H7 (cell line): ENCODE results near the gene IPP. TPM values are rescaled to one million over a fixed set of nuclear protein-coding genes. Genes with fewer than 3 reads are reported as not detected.
"Not testable (repeated sequence)": the region's sequence is repeated elsewhere in the genome, so short reads cannot be mapped to it uniquely, and the experiment has no call there.

ENCODE experiments used
- DNase-seq: peaks from one replicate; pipeline ENCODE4 v3.0.0; 2012
- H3K27me3 ChIP-seq: 2 replicates; pipeline ENCODE4 v1.6.0; 2011; ENCODE audit warnings: mild to moderate bottlenecking, low read length; ENCODE audit not compliant: control insufficient read depth, insufficient read depth
- H3K36me3 ChIP-seq: replicated peaks from 2 replicates; pipeline ENCODE4 v1.5.1; 2011; ENCODE audit warnings: low read length; ENCODE audit not compliant: control insufficient read depth, insufficient read depth
- H3K4me3 ChIP-seq: 2 replicates; pipeline ENCODE4 v1.5.1; 2011; ENCODE audit warnings: low read depth, mild to moderate bottlenecking, control low read depth, low read length, moderate library complexity; ENCODE audit not compliant: insufficient read depth
- total RNA-seq: library from RNA; depleted of rRNA; stranded (reverse); fragments of >200 nt; shearing (Covaris generic); gene quantifications from 2 replicates; pipeline ENCODE4 v1.2.3, GENCODE V29; 2014

The IPP gene
- total RNA-seq, 1 experiment from 2014 or later = 5.8 TPM

DNA sequence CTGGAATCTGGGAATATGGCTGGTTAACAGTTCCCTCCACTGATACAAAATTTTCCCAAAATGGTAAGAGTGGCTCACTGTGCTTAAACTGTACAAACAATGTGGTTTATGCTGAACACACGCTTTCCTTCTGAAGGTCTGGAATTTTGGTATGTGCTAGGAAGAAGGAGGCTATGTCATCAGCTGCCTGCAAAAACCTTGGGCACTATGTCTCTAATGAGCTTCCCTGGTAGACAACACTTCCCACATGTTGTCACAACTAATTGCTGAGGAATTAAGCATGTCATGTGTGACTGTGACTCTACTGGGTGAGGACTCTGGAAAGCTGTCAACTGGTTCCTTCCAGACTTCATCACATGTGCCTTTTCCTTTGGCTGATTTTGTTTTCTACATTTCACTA is 29.2 kb downstream of the IPP start:
- Histone ChIP-seq H3K4me3 (no peak overlapping the region), H3K27me3 (no peaks in the 10 kb centered on the region), H3K36me3 (no peaks in the 10 kb centered on the region)
- no peak for DNase-seq

DNA sequence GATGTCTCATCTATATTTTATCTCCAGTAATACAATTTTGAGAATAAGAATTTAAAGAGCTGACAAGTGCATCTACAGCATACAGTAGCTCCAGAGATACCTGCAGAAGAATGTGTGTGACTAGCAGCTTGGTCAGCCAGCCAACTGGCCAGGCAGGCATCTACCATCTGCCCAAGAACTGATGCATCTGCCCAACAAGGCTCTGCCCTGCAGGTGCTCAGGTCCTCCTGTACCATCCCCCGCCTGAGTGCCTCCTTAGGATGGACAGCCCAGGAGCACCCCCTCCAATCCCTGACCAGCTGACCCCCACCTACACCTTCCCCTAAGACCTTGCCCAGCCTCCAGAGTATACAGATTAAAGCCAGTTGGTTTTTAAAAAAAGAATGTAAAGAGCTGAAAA is 32.2 kb downstream of the IPP start:
- Histone ChIP-seq H3K36me3 (no peaks in the 10 kb centered on the region), H3K27me3 (no peaks in the 10 kb centered on the region), H3K4me3 (no peak overlapping the region)
- DNase-seq = peak; percentile 20

GRCh38 chr1:45717386-45717785 is 33.1 kb downstream of the IPP start:
- not testable (repeated sequence) for H3K27me3 ChIP-seq, H3K4me3 ChIP-seq, DNase-seq

GRCh38 chr1:45716700-45717099 is 33.8 kb downstream of the IPP start:
- Histone ChIP-seq H3K4me3 (no peak overlapping the region), H3K27me3 (no peaks in the 10 kb centered on the region), H3K36me3 (no peaks in the 10 kb centered on the region)
- DNase-seq = no peak

More at GRCh38 chr1:45717386-45717785, 33.1 kb downstream of the IPP start:
- H3K36me3 ChIP-seq = not testable (repeated sequence)

DNA sequence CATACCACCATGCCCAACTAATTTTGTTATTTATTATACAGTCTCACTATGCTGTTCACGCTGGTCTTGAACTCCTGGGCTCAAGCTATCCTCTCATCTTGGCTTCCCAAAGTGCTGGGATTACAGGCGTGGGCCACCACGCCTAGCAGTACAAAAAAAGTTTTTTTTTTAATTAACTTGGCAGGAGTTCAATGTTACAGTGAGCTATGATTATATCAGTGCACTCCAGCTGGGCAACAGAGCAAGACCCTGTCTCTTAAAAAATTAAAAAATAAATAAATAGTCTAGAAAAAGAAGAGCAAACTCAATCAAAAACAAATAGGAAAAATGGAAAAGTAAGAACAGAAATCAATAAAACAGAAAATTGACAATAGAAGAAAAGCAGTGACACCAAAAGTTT is 36.7 kb downstream of the IPP start:
- H3K27me3 ChIP-seq = no peaks in the 10 kb centered on the region
- DNase-seq = no peak
- H3K36me3 ChIP-seq = no peaks in the 10 kb centered on the region
- no peak overlapping the region for H3K4me3 ChIP-seq

- Histone ChIP-seq H3K27me3 (no peaks in the 10 kb centered on the region), H3K4me3 (no peak overlapping the region), H3K36me3 (no peaks in the 10 kb centered on the region)
- no peak for DNase-seq
Observed at GRCh38 chr1:45704637-45705036, 45.8 kb downstream of the IPP start.

- no peak overlapping the region for H3K4me3 ChIP-seq
- H3K36me3 ChIP-seq = peaks cover 7% of the 10 kb centered on the region
- DNase-seq = no peak
- no peaks in the 10 kb centered on the region for H3K27me3 ChIP-seq
Observed at GRCh38 chr1:45694823-45695222, 55.6 kb downstream of the IPP start.

DNA sequence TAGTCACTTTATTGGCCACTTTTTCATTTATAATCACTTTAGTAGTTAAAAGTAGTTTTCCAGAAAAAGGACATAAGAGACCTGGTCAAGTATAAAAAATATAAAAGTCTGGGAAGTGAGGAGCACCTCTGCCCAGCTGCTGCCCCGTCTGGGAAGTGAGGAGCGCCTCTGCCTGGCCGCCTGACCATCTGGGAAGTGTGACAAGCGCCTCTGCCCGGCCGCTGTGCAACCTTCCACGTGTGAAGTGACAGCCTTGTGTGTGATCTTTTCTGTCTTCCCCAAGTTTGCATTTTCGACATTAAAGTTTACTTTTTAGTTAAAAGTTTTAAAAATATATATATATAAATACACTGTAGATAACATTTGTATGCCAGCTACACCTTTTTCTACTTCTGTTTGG is 56.6 kb downstream of the IPP start:
- DNase-seq, H3K4me3 ChIP-seq, H3K36me3 ChIP-seq, H3K27me3 ChIP-seq: not testable (repeated sequence)

GRCh38 chr1:45687754-45688740 is 62.4 kb downstream of the IPP start, which contains the start of gene TMEM69:
TSS of gene TMEM69 (plus strand) at chr1:45688181. CDS start at chr1:45691069, 2,888 bp downstream.
- Histone ChIP-seq H3K36me3 (peaks cover 3% of the 10 kb centered on the region; the same call in 1 of the 2 replicates), H3K27me3 (no peaks in the 10 kb centered on the region), H3K4me3 (peak within 1 kb of the TSS; percentile 52)
- DNase-seq = peak; percentile 81

GRCh38 chr1:45687014-45687753 is 63.3 kb downstream of the IPP start:
- Histone ChIP-seq H3K36me3 (peaks cover 1% of the 10 kb centered on the region; the same call in 1 of the 2 replicates), H3K27me3 (no peaks in the 10 kb centered on the region), H3K4me3 (peak overlapping the region; percentile 100)
- peak; percentile 94 for DNase-seq

GRCh38 chr1:45686288-45687013 is 64.0 kb downstream of the IPP start, which contains the start of gene GPBP1L1:
TSS of gene GPBP1L1 (minus strand) at chr1:45686533. CDS start at chr1:45659087, 27,446 bp downstream.
- DNase-seq = peak; percentile 99
- Histone ChIP-seq H3K27me3 (no peaks in the 10 kb centered on the region), H3K4me3 (peak within 1 kb of the TSS; percentile 100), H3K36me3 (peaks cover 1% of the 10 kb centered on the region; the same call in 1 of the 2 replicates)

DNA sequence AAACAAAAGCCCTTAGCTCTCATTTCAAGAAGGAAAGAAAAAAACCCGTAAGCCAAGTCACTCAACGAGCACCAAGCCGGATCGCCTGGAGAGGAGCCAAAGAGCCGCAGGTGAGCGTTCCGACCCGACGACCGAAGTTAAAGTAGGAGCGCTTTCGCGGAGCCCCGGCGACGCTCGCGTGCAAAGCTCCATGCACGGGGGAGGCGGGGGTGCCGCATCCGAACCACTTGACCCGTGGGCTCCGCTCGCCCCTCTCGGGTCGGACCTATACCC is 64.5 kb downstream of the IPP start:
- H3K36me3 ChIP-seq = peaks cover under 1% of the 10 kb centered on the region; the same call in 1 of the 2 replicates
- H3K4me3 ChIP-seq = peak overlapping the region; percentile 100
- DNase-seq = no peak
- no peaks in the 10 kb centered on the region for H3K27me3 ChIP-seq

DNA sequence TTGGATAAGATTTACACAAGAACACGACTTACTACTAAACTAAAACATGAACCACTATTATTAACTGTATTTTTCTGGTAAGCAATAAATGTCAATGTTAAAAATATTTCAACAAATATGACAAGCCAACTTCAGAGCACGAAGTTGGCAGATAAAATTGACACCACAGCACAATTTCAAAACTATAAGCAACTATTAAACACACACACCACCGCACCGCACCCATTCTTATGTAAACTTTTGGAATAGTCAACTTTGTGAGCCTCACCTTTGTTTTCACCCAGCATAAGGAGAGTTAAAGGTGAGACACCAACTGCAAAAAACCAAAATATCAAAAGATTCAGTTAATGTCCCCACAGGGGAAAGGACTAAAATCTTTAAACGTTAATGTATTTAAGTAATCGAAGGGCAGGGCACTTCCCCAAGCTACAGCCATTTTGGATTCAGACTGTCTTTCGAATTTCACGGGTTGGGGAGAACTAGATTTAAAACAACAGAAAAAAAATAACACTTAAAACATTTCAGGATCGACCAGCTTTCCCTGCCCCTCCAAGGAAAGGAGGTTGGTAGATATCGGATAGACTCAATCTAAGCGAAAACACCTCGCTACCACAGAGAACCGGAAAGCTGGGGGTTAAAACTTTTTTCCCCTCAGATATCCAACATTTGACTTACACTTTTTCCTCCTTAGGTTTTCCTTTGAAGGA is 65.0 kb downstream of the IPP start:
- Histone ChIP-seq H3K36me3 (no peaks in the 10 kb centered on the region), H3K4me3 (peak overlapping the region; percentile 100), H3K27me3 (no peaks in the 10 kb centered on the region)
- no peak for DNase-seq

GRCh38 chr1:45684402-45684801 is 66.1 kb downstream of the IPP start:
- no peaks in the 10 kb centered on the region for H3K36me3 ChIP-seq
- no peak for DNase-seq
- H3K27me3 ChIP-seq = no peaks in the 10 kb centered on the region
- peak overlapping the region; percentile 100; the same call in 1 of the 2 replicates for H3K4me3 ChIP-seq
